GM21526 (cell line): ENCODE results near the gene ARHGEF25.
"Not testable (repeated sequence)": the region's sequence is repeated elsewhere in the genome, so short reads cannot be mapped to it uniquely, and the experiment has no call there.

Experiments used
- ATAC-seq: cut with Tn5 transposase; IDR thresholded peaks from one replicate; pipeline ENCODE4 v1.9.1; 2021; ENCODE audit warnings: moderate library complexity; ENCODE audit not compliant: unreplicated experiment, low FRiP score

The ARHGEF25 gene

GRCh38 chr12:57632958-57633840 lies 22.0 kb downstream of the ARHGEF25 start, which contains the start of gene B4GALNT1:
Gene B4GALNT1, minus strand, starts transcription at chr12:57633201. Its CDS starts 1,069 bp downstream, at chr12:57632132.
- peak; percentile 82 for ATAC-seq

GRCh38 chr12:57636731-57637130 lies 25.5 kb downstream of the ARHGEF25 start:
- not testable (repeated sequence) for ATAC-seq

- no peak for ATAC-seq
These were observed 26.1 kb downstream of the ARHGEF25 start for GRCh38 chr12:57637364-57637763.

- no peak for ATAC-seq
These were observed 26.9 kb downstream of the ARHGEF25 start for GRCh38 chr12:57638096-57638495.

- ATAC-seq = no peak
These were observed 29.2 kb downstream of the ARHGEF25 start for GRCh38 chr12:57640175-57641042.

GRCh38 chr12:57641699-57642442 lies 30.6 kb downstream of the ARHGEF25 start:
- no peak for ATAC-seq

GRCh38 chr12:57645990-57646658 lies 34.9 kb downstream of the ARHGEF25 start:
- ATAC-seq = not testable (repeated sequence)

- not testable (repeated sequence) for ATAC-seq
These were observed 35.4 kb downstream of the ARHGEF25 start for GRCh38 chr12:57646659-57647049.

GRCh38 chr12:57654042-57654441 lies 42.8 kb downstream of the ARHGEF25 start:
- no peak for ATAC-seq

- no peak for ATAC-seq
These were observed 44.5 kb downstream of the ARHGEF25 start for GRCh38 chr12:57655541-57656240.

GRCh38 chr12:57656408-57656807 lies 45.2 kb downstream of the ARHGEF25 start:
- not testable (repeated sequence) for ATAC-seq

- no peak for ATAC-seq
These were observed 46.5 kb downstream of the ARHGEF25 start for GRCh38 chr12:57657744-57658143.

- no peak for ATAC-seq
These were observed 47.7 kb downstream of the ARHGEF25 start for GRCh38 chr12:57658890-57659289.

GRCh38 chr12:57661376-57661775 lies 50.1 kb downstream of the ARHGEF25 start:
- ATAC-seq = no peak

GRCh38 chr12:57665066-57665820 lies 54.0 kb downstream of the ARHGEF25 start:
- ATAC-seq = not testable (repeated sequence)
